IPS-NIHi11 (cell line): ENCODE data around the gene SPACA6.
A peak's percentile ranks its signal among the peaks of the same experiment; 100 is the strongest.

Experiments used
- DNase-seq: peaks from one replicate; pipeline ENCODE4 v3.0.0; 2012; ENCODE audit warnings: mixed read lengths, low spot score

Gene SPACA6

GRCh38 chr19:51706296-51706695, 13.2 kb downstream of the SPACA6 start:
- no peak for DNase-seq

- DNase-seq, result no peak
Measured at GRCh38 chr19:51706885-51707284, 13.8 kb downstream of the SPACA6 start.

- no peak for DNase-seq
Measured at GRCh38 chr19:51708811-51709210, 15.7 kb downstream of the SPACA6 start.

- no peak for DNase-seq
Measured at GRCh38 chr19:51709575-51709974, 16.4 kb downstream of the SPACA6 start.

GRCh38 chr19:51710163-51710562, 17.0 kb downstream of the SPACA6 start:
- no peak for DNase-seq

GRCh38 chr19:51711702-51712101, 18.6 kb downstream of the SPACA6 start:
- no peak for DNase-seq

- peak; percentile 83 for DNase-seq
Measured at GRCh38 chr19:51712461-51713081, 19.4 kb downstream of the SPACA6 start.

GRCh38 chr19:51713319-51714285, 20.5 kb downstream of the SPACA6 start:
- DNase-seq, result no peak

- DNase-seq, result no peak
Measured at GRCh38 chr19:51714848-51715247, 21.7 kb downstream of the SPACA6 start.

GRCh38 chr19:51715850-51716249, 22.7 kb downstream of the SPACA6 start:
- no peak for DNase-seq

GRCh38 chr19:51716925-51717324, 23.8 kb downstream of the SPACA6 start:
- no peak for DNase-seq

- DNase-seq, result peak; percentile 57
Measured at GRCh38 chr19:51719251-51719988, 26.3 kb downstream of the SPACA6 start.

- no peak for DNase-seq
Measured at GRCh38 chr19:51721905-51722304, 28.8 kb downstream of the SPACA6 start.

GRCh38 chr19:51722492-51722891, 29.4 kb downstream of the SPACA6 start:
- no peak for DNase-seq

- no peak for DNase-seq
Measured at GRCh38 chr19:51724543-51724942, 31.4 kb downstream of the SPACA6 start.

- DNase-seq, result peak; percentile 65
Measured at GRCh38 chr19:51726049-51726448, 32.9 kb downstream of the SPACA6 start.

GRCh38 chr19:51727349-51727880, 34.3 kb downstream of the SPACA6 start:
- no peak for DNase-seq

GRCh38 chr19:51729781-51730180, 36.7 kb downstream of the SPACA6 start:
- no peak for DNase-seq

- DNase-seq, result no peak
Measured at GRCh38 chr19:51733742-51734522, 40.8 kb downstream of the SPACA6 start.

- no peak for DNase-seq
Measured at GRCh38 chr19:51735759-51736449, 42.8 kb downstream of the SPACA6 start.

- DNase-seq, result no peak
Measured at GRCh38 chr19:51737389-51737788, 44.3 kb downstream of the SPACA6 start.
